Kidney epithelial cell (primary cell): Measurements from ENCODE around the gene POLR3K. TPM values are rescaled to one million over a fixed set of nuclear protein-coding genes. Genes with fewer than 3 reads are reported as not detected.

Experiments used
- DNase-seq: peaks from one replicate; pipeline ENCODE4 v3.0.0-alpha.2; 2010; ENCODE audit warnings: low read depth
- H3K27me3 ChIP-seq: 2 replicates; pipeline ENCODE4 v1.6.0; 2011; ENCODE audit warnings: low read length; ENCODE audit not compliant: control insufficient read depth, insufficient read depth
- H3K36me3 ChIP-seq: 2 replicates; pipeline ENCODE4 v1.5.1; 2011; ENCODE audit warnings: low read length; ENCODE audit not compliant: control insufficient read depth, insufficient read depth
- H3K4me3 ChIP-seq: 2 replicates; pipeline ENCODE4 v1.5.1; 2011; ENCODE audit warnings: low read depth, mild to moderate bottlenecking, control low read depth, low read length
- CTCF ChIP-seq: IDR thresholded peaks from 2 replicates; pipeline ENCODE4 v1.5.1; 2011; ENCODE audit warnings: mild to moderate bottlenecking, moderate library complexity, low read length, control low read depth, inconsistent platforms; ENCODE audit not compliant: insufficient read depth, poor library complexity, severe bottlenecking
- total RNA-seq: library from RNA; depleted of rRNA; stranded (reverse); fragments of >200 nt; gene quantifications from 2 replicates; pipeline ENCODE4 v1.2.3, GENCODE V29; 2015

POLR3K gene
- total RNA-seq, 1 donor from 2014 or later: 5.5 TPM

- no peak for DNase-seq
- H3K4me3 ChIP-seq: no peak overlapping the region
- no peak for TF ChIP-seq CTCF
- H3K27me3 ChIP-seq: no peaks in the 10 kb centered on the region
- H3K36me3 ChIP-seq: peaks cover 3% of the 10 kb centered on the region
These were observed 10.1 kb upstream of the POLR3K start for GRCh38 chr16:63466-63865.

DNA sequence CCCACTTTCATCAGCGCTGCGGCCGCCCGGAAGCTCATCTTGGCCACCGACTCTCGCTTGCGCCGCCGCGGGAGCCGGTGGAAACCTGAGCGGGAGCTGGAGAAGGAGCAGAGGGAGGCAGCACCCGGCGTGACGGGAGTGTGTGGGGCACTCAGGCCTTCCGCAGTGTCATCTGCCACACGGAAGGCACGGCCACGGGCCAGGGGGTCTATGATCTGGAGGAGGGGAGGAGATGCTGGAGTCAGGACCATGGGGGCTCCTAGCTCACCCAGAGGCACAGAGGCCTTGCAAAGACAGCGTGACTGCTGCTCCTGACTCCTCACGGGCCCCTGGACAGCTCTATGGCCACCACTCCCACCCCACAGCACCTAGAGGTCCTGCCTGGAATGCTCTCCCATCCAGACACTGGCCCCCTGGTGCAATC, 9.6 kb upstream of the POLR3K start:
- H3K4me3 ChIP-seq: no peak overlapping the region
- no peaks in the 10 kb centered on the region for H3K27me3 ChIP-seq
- peaks cover 3% of the 10 kb centered on the region for H3K36me3 ChIP-seq
- no peak for TF ChIP-seq CTCF
- DNase-seq: no peak

DNA sequence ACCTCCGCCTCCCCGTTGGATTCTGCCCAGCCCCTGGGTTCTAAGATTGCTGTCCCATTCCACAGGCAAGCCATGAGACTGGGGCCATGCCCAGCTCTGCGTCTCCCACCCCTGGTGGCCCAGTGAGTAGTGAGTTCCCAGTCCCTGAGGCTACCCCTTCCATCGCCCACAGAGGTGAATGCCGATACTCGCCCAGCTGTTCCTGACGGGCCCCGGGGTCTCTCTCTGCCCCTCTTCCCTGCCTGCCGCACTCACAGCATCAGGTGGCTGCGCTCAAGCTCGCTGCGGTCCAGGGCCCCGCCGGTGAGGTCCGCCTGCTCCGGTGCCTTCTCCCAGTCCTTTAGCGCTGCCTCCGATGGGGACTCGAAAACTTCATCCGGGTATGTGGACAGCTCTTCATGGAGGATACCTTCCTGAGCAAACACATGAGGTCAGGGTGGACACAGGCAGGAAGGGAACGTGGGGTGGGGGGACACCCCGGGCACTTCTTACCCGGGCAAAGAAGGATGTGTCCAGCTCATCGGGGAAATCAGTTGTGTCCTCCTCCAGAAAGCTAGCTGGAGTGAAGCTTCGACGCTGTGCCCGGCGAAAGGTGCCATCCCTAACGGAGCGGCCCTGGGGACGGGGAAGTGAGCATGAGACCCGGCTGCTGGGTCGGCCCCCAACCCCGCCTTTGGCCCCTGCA, 9.0 kb upstream of the POLR3K start:
- Histone ChIP-seq H3K27me3 (no peaks in the 10 kb centered on the region), H3K36me3 (peaks cover 3% of the 10 kb centered on the region), H3K4me3 (no peak overlapping the region)
- DNase-seq: no peak
- no peak for TF ChIP-seq CTCF

- H3K27me3 ChIP-seq: no peaks in the 10 kb centered on the region
- no peak for TF ChIP-seq CTCF
- H3K36me3 ChIP-seq: peaks cover 3% of the 10 kb centered on the region
- no peak for DNase-seq
- no peak overlapping the region for H3K4me3 ChIP-seq
These were observed 8.5 kb upstream of the POLR3K start for GRCh38 chr16:61879-62281.

DNA sequence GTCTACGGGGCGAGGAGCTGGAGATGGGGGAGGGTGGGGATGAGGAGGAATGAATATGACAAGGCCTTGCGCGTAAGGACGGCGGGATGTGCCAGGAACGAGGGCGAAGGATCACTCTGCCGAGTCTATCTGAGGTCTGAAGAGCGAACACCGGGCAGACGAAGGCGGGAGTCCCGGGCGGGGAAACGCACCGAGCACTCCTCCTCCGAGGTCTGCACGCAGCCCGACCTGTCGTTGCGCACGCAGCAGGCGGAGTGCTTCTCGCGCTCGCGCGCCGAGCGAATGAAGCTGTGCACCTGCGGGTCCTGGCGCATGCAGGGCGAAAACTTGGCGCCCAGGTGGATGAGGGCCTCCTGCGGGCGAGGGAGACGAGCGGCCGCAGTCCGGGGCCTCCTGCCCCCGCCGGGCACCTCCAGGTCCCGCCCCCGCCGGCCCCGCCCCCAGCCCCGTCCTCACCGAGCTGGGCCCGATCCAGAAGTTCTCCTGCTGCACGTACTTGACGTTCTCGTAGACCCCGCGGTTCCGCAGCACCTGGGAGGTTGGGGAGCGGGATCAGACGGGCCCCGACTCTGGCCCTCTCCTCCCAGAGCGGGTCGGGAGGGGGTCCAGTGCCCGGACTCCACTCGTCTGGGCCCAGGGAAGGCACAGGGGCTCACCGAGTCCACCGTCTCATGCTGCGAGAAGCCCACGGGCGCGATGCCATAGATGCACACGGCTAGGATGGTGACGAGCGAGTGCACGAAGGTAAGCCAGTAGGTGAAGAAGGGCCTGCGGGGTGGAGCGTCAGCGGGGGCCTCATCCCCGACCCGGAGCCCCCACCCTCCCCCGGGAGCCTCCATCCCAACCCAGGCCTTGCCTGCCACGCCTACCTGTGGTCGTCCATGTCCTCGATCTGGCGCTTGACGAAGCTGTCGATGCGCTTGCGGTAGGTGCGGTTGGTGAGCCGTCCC, 7.8 kb upstream of the POLR3K start:
- no peak for TF ChIP-seq CTCF

GRCh38 chr16:60166-60565, 6.8 kb upstream of the POLR3K start:
- no peak for DNase-seq
- no peak for TF ChIP-seq CTCF
- H3K4me3 ChIP-seq: no peak overlapping the region
- H3K27me3 ChIP-seq: no peaks in the 10 kb centered on the region
- peaks cover 3% of the 10 kb centered on the region for H3K36me3 ChIP-seq

More for the DNA sequence above, 7.8 kb upstream of the POLR3K start:
- DNase-seq: no peak
- Histone ChIP-seq H3K4me3 (no peak overlapping the region), H3K27me3 (no peaks in the 10 kb centered on the region), H3K36me3 (peaks cover 3% of the 10 kb centered on the region)
